SH-SY5Y (cell line): ENCODE data around the gene DLG5.

ENCODE experiments used
- GATA2 ChIP-seq: IDR thresholded peaks from 2 replicates; pipeline ENCODE4 v1.6.1; 2011; ENCODE audit warnings: mild to moderate bottlenecking, low read depth, low read length
- GATA3 ChIP-seq: IDR thresholded peaks from 2 replicates; pipeline ENCODE4 v1.6.1; 2011; ENCODE audit warnings: low read depth, mild to moderate bottlenecking, low read length, moderate library complexity

DNA sequence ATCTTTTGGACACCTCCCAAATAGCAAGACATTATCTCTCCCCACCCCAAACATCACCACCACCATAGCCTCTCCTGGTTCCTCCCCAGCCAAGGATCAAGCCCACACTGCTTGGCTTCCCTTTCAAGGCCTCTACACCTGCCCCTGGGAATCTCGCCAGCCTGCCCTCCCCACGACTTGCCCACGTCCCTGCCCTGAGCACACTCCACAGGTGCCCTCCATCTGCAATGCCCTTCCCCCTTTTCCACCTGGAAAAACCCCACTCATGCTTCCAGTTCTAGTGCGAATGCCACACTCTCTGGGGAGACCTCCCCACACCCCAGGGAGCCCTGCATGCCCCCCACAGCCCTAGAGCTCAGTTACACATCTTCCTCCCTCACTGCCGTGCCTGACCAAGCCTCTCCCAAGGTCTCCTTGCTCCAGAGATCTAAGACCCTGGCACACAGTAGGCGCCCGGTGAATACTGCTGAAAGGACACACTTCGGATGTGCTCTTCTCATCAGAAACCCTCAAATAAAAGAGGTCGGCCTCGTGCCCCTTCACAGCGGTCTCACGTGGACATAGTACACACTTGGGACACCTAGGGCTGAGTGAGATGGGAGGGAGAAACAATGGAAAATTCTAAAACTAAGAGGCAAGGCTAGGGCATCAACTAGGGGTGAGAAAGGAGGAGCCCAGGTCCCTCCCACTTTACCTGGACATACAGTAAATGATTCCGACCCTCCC is 91.4 kb downstream of the DLG5 start:
- no peak for TF ChIP-seq GATA2
- no peak for TF ChIP-seq GATA3
